HL-60 (cell line): Measurements from ENCODE around the gene PKD1.

ENCODE experiments used
- CTCF ChIP-seq: IDR thresholded peaks from one replicate; pipeline ENCODE4 v1.5.1; 2011; ENCODE audit warnings: low read length, control low read depth, inconsistent platforms; ENCODE audit not compliant: insufficient read depth
- GABPA ChIP-seq: IDR thresholded peaks from 2 replicates; pipeline ENCODE4 v1.6.1; 2012; ENCODE audit warnings: low read depth
- POLR2AphosphoS5 ChIP-seq: IDR thresholded peaks from 2 replicates; pipeline ENCODE4 v1.6.1; 2012; ENCODE audit warnings: low read depth
- SPI1 ChIP-seq: IDR thresholded peaks from 2 replicates; pipeline ENCODE4 v1.6.1; 2012; ENCODE audit warnings: low read depth, mild to moderate bottlenecking, borderline replicate concordance

- TF ChIP-seq POLR2AphosphoS5 = no peak
- TF ChIP-seq CTCF = no peak
- no peak for TF ChIP-seq SPI1
- no peak for TF ChIP-seq GABPA
Measured at GRCh38 chr16:2061023-2061422, 74.7 kb downstream of the PKD1 start.
